ENCODE measurements around the gene MRPS17.
"Not testable (repeated sequence)": the region's sequence is repeated elsewhere in the genome, so short reads cannot be mapped to it uniquely, and the experiment has no call there.

MRPS17 gene

DNA sequence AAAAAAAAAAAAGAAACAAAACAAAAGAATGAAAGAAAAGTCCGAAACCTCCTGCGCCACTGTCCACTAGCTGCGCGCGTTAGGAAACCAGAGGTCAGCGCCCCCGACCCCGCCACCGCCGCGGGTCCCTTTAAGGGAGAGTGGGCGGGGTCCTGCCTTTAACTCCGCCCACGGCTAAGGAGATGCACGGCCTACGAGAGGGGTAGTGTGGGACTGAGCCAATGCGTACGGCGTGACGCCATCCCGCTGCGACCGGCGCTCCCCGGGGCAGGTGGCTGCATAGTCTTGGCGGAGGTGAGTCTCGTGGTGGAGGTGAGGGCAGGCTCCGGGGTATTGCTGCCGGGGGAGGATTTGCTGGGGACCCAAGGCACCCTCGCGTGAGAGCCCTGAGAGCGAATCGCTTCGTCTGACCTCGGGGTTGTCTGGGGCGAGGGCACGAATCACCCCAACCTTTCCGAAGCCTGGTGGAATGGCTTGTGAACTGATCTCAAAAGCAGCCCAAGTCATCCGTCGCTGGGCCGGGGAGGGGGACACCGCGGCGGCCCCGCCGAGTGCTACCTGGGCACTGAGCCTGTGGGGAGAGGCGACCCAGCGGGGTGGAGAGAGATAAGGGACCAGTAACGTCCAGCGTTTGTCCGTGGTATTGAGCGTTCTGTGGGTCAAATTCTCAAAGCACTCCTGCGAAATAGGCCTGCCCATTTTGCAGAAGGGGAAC is at the start of gene MRPS17:
TSS of gene MRPS17 (plus strand) at position 241 of the 715 bp plus-strand sequence. CDS start 1,319 bp downstream, outside the sequence.
- peak; percentile 86 for DNase-seq (ENCODE audit: low read depth)

DNA sequence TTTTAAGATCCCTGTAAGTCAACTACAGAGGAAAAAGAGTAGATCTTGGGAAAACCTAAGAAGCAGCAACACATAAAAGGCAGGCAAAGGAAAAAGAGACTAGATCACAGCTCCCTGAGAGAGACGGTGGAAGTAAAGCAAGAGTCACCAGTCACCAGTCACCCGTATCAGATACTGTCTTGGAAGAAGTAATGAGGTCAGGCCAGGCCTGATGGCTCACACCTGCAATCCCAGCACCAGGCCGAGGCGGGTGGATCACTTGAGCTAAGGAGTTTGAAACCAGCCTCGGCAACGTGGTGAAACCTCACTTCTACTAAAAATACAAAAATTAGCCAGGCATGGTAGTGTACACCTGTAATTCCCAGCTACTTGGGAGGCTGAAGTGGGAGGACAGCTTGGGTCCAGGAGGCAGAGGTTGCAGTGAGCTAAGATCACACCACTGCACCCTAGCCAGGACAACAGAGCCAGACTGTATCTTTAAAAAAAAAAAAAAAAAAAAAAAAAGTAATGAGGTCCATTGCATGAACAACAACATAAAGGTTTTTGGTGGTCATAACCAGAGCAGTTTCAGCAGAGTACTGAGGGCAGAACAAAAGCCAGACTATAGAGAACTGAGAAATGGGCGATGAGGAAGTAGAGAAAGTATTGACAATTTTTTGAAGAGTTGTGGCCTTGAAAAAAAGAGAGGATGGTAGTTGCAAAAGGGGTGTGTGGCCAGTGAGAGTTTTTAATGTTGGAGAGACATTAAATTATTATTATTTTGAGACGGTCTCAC is 47.5 kb upstream of the MRPS17 start:
- no peak for DNase-seq (ENCODE audit: low read depth)

DNA sequence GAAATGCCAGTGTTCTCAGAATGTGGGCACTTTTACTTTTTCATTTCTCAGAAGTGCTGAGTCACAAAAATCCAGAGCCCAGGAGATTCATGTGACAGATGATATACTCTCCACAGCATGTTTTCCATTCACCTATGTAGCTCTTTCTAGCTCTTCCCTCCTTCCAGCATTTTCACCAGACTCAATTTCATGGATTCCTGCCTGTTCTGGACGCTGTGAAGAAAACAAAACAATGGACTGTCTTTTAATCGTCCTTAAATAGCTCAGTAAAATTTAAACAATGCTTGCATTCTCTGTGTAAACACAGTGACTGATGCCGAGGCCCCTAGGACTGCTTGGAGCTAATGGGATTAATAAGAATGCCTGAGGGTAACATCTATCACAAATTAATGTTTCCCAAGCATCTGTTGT is 38.9 kb upstream of the MRPS17 start:
- DNase-seq (ENCODE audit: low read depth) = no peak

DNA sequence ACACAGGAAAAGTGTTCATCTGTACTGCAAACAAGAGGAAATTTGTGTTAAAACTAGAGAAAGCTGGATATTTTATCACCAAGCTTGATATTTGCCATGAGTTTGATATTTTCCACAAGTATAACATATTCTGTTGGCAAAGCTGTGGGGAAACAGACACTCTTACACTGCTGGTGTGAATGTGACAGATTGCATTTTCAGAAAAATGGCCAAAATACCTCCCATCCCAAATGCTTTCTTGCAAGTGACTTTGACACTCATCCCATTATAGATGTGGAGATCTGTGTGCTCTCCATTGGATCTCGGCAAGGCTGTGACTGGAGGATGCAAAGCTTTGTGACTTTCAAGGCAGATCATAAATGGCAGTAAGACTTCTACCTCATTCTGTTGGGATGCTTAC is 33.9 kb upstream of the MRPS17 start:
- DNase-seq (ENCODE audit: low read depth) = no peak

DNA sequence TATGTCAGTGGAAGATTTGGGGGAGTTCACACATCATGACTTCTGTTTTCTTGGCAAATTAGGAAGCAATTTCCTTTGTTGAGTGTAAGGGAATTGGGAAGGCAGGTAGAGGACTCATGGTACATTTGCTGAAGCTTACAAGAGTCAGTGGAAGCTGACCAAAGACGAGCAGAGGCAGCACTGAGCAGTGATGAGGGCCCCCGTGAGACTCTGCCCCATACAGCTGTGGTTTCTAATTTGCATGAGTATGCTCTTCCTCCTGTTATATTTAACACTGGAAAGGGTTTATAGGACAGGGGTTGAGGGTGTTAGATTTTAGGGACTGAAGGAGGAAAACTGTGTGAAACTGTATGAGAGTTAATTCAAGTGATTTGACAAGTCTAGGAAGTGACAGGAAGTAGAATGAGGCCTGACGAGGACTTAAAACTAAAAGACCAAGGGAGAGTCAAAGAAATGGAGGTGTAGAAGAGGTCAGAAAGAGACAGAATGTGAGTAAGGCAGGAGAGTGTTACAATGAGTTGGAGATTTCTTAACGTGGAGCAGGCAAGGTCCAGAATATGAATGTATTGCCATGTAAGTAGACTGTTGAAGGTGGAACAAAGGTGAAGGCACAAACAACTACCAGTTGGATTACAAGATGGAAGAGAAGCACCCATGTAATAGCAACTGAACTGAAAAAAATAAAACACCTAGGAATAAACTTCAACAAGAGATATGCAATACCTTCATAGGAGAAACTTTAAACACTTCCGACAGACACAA is 23.5 kb upstream of the MRPS17 start:
- no peak for DNase-seq (ENCODE audit: low read depth)

DNA sequence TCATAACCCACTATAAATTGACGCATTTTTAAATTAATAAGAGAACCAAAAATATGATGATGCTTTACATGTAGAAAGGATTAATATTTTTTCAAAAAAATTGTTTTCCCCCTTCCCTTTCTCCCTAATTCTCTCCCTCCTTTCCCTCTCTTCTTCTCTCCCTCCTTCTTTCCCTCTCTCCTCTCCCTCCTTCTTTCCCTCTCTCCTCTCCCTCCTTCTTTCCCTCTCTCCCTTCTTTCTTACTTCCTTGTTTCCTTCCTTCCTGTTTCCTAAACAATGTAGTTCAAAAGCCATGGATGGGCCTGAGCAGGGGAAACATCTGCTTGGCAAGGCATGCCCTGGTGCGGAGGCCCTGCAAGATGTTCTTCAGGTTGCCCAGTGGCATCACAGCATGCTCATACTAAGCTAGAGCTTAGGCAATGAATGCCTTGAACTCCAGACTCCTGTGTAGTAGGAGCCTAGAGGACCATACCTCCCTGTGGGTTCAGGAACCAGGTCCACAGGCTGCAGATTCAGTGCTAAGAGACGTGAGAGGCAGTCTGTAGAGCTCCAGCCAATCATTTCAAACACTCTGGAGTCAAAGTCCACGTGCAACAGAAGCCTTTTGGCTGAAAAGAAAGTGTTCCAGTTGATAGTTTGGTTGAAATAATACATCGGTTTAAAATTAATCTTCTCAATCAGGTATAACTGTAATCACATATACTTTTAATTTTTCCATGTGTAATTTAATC is 20.1 kb upstream of the MRPS17 start:
- no peak for DNase-seq (ENCODE audit: low read depth)

DNA sequence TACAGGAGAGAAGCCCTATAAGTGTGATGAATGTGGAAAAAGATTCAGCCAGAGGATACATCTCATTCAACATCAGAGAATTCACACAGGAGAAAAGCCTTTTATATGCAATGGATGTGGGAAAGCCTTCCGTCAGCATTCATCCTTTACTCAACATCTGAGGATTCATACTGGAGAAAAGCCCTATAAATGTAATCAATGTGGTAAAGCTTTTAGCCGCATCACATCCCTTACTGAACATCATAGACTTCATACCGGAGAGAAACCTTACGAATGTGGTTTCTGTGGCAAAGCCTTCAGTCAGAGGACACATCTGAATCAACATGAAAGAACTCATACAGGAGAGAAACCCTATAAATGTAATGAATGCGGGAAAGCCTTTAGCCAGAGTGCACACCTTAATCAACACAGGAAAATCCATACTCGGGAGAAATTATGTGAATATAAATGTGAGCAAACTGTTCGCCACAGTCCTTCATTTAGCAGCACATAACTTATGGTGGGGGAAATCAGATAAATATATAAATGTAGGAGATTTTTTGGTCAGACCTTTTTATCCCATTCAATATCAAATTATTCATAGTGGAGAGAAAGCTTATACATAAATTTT is 12.1 kb upstream of the MRPS17 start:
- DNase-seq (ENCODE audit: low read depth) = no peak

DNA sequence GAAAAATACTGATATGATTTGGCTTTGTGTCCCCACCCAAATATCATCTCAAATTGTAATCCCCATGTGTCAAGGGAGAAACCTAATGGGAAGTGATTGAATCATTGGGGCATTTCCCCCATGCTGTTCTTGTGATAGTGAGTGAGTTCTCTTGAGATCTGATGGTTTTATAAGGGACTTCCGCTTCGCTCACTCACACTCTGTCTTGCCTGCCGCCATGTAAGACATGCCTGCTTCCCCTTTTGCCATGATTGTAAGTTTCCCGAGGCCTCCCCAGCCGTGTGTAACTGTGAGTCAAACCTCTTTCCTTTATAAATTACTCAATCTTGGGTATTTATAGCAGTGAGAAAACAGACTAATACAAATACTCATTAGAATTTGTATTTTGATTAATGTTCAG is 5.1 kb upstream of the MRPS17 start:
- DNase-seq (ENCODE audit: low read depth) = no peak

DNA sequence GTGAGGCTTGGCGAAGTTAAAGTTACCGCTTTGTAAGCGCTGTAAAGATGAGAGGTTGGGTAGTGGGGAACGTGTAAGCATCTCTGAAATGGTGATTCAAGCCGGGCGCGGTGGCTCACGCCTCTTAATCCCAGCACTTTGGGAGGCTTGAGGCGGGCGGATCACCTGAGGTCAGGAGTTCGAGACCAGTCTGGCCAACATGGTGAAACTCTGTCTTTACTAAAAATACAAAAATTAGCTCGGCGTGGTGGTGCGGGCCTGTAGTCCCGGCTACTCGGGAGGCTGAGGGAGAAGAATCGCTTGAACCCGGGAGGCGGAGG is 635 bp downstream of the MRPS17 start:
- not testable (repeated sequence) for DNase-seq (ENCODE audit: low read depth)

DNA sequence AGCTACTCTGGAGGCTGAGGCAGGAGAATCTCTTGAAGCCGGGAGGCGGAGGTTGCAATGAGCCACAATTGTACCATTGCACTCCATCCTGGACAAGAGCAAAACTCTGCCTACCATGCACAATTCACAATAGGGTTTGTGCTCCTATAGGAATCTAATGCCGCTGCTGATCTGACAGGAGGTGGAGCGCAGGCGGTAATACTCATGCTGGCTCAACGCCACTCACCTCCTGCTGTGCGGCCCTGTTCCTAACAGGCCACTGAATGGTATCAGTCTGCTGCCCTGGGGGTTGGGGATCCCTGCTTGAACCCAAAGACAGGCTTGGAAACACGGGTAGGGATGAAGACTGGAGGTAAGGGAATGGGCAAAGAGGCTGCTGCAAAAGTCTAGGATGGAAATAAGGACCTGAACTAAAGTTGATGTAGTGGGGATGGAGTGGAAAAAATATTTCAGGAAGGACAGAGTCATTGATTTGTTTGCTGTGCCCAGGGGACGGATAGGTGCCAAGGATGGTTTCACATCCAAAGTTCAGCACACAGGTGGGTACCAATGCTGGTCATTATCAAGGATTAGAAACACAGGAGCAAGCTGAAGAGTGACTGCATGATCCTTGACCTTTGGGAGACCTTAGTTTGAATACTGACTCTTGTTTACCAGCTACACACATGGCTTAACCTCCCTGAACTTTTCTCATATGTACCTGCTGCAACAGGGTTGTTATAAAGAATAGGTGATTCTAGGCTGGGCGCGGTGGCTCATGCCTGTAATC is 2.2 kb downstream of the MRPS17 start:
- DNase-seq (ENCODE audit: low read depth) = no peak

DNA sequence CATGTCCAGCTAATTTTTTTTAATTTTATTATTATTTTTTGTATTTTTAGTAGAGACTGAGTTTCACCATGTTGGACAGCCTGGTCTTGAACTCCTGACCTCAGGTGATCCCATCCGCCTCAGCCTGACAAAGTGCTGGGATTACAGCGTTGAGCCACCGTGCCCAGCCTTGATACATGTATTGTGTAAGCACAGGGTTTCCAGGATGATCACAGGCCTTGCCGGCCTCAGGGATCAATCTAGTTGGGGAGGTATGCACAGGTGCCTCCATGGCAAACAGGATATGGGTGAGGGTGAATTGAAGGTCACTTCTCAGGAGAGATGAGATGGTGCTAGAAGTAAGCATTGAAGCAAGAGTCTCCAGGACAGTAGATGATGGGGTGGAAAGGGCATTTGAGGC is 5.5 kb downstream of the MRPS17 start:
- no peak for DNase-seq (ENCODE audit: low read depth)

DNA sequence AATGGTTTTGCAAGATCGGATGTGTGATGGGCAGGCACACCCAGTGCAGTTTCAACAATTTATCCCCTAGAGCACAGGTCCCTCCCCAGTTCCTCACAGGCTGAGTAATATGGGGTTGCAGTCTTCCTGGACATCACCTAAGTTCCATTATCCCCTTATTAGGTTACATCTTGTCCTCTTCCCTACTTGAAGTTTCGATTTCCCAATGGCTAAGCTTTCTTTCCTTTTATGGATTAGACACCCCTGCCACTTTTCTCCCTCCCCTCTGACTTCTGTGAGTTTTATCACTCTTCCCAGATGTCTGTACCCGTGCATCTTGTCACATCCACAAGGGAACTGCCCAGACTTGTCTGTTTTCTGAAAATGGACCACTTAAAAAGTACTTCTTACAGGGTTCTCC is 10.3 kb downstream of the MRPS17 start:
- no peak for DNase-seq (ENCODE audit: low read depth)

DNA sequence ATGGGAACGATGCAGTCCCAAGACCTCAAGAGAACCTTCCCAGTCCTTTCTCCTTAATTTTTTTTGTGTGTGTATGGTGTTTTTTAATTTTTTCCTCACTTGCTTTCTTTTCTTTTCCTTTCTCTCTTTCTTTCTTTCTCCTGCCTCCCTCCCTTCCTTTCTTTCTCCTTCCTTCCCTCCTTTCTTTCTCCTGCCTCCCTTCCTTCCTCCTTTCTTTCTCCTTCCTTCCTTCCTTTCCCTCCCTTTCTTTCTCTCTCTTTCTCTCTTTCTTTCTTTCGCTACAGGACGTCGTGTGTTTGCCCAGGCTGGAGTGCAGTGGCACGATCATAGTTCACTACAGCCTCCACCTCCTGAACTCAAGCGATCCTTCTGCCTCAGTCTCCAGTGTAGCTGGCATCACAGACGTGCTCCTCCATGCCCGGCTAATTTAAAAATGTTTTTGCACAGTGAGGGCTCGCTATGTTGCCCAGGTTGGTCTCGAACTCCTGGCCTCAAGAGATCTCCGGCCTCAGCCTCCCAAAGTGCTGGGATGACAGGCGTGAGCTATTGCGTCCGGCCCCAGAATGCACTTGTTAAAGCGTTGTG is 12.0 kb downstream of the MRPS17 start:
- no peak for DNase-seq (ENCODE audit: low read depth)

DNA sequence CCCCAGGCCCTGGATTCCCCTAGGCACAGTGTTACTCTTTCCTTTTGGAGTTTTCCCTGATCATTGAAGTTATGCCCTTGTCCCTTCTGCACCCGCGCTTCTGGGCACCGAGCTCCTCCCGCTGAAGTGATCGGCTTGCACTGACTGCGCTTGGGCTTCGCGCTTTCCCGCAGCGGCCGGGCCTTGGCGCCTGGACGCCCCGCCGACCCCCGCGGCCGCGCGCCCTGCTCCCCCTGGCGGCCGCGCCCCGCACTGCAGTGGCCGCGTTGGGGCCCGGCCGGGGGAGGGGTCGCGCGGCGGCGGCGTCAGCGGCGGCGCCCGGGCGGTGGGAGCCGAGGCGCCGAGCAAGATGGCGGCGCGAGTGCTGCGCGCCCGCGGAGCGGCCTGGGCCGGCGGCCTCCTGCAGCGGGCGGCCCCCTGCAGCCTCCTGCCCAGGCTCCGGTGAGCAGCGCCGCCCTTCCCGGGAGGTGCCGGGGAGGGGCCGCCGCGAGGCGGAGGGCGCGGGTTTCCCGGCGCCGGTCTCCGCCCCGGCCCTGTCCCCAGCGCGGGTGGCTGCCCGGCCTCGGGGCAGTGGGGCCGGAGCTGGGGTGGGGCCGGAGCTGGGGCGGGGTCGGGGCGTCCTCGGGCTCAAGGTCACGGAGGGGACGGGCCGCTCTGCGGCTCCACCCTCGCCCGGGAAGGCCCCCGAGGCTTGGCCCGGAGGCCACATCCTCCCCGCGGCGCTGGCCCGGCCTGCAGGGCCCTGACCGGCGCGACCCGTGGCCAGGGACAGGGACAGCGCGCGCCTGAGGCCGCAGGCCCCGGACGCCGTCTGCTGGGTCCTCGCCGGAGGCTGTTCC is 12.8 kb downstream of the MRPS17 start, which contains the start of gene NIPSNAP2:
TSS of gene NIPSNAP2 (plus strand) at position 325 of the 839 bp plus-strand sequence. CDS start at position 350, 25 bp downstream.
- peak; percentile 42 for DNase-seq (ENCODE audit: low read depth)

DNA sequence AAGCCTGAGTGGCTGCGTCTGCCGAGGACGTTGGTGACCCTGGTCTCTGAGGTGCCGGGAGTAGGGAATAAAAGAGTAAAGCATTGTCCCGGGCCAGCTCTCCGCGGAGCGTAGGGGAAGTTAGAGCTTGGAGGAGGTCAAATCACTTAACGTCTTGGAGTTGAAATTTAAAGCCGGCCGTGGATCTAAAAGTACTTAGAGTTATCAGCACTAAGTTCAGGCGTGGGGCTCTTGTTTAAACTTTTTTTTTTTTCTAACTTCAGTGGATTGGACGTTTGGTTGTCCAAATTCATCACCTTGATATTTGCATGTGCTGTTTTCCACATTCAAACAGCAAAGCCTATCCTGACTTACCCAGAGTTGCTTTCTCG is 13.4 kb downstream of the MRPS17 start:
- no peak for DNase-seq (ENCODE audit: low read depth)

DNA sequence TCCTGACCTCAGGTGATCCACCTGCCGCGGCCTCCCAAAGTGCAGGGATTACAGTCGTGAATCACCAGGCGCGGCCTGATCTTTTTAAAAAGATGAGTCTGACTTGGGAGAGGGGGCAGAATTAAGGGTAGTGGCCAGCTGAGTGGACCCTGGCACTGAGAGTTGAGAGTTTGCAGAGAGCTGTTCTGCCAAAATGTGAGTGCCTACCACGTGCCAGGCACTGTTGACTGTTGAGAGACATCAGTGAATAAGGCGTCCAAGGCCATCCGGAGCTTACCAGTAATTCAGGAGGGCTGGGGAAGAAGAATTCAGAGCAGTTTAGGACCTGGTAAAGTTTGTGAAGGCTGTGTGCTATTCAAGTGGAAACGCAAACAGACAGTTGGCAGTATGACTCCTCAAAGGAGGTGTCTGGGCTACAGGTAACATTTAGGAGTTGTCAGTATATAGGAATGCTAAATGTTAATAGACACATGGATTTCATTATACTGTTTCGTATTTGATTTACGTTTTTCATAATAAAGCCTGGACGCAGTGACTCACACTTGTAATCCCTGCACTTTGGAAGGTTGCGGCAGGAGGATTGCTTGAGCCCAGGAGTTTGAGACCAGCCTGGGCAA is 14.2 kb downstream of the MRPS17 start:
- DNase-seq (ENCODE audit: low read depth) = no peak

DNA sequence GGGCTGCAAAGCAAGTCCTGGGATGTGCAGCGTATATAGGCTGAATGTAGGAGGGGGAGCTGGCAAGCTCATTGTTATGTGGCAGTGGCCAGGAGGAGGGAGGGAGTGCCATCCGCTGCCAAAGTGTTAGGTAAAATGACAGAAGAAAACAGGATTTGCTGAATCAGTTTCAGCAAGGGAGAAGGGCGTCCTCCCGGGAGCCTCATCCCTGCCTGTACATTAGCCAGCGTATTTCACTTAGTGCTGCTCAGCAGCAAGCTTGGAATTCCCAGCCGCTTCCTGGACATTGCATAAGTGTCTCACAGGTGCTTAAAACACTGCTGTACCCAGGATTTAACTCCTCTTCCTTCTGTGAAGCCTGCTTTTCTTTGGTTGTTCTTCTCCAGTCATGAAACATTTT is 15.2 kb downstream of the MRPS17 start:
- DNase-seq (ENCODE audit: low read depth) = no peak

DNA sequence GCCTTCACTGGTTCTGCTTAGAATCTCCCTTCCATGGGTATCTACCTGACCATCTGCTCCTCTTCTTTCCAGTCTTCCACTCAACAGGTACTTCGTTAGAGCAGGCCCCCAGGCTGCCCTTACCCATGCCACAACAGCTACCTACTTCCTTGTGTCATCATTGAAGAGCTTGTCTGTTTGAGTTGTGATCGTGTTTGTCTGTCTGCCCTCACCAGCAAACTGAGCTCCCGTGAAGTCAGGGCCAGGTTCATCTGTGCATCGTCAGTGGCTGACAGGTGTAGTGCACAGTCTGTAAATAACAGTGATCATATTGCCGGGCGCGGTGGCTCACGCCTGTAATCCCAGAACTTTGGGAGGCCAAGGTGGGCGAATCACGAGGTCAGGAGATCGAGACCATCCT is 17.7 kb downstream of the MRPS17 start:
- DNase-seq (ENCODE audit: low read depth) = no peak

DNA sequence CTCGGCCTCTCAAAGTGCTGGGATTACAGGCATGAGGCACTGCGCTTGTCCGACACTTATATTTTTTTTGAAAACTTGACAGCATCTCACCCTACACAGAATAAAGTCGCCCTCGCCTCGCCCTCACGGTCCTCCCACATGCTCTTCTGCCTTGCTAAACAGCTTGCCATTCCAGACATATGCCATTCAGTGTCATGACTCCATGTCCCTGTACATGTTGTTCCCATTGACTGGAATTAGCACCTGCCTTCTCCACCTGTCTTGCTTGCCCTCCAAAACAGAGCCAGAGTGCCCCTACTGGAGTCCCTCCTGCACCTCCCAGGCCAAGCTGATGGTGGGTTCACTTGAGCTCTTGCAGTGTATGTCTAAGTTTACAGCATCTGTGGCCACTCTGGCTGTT is 18.9 kb downstream of the MRPS17 start:
- no peak for DNase-seq (ENCODE audit: low read depth)

Measured in activated T-cell treated with anti-CD3 and anti-CD28 coated beads for 1 hour (primary cell).